CD4-positive, alpha-beta T cell treated with Interleukin-12 subunit alpha and Interleukin-12 subunit beta, for 1 hour (primary cell): ENCODE measurements around the gene ZNF205.

Experiments
- DNase-seq: peaks from one replicate; pipeline ENCODE4 v3.0.0-alpha.2; 2020

Gene ZNF205

GRCh38 chr16:3106205-3106928, 6.0 kb upstream of the ZNF205 start:
- DNase-seq = peak; percentile 92

GRCh38 chr16:3112881-3113574, 642 bp downstream of the ZNF205 start:
- no peak for DNase-seq

- no peak for DNase-seq
These were observed 1.5 kb downstream of the ZNF205 start for GRCh38 chr16:3113765-3114479.

- DNase-seq = no peak
These were observed 2.6 kb downstream of the ZNF205 start for GRCh38 chr16:3115003-3115402.

- no peak for DNase-seq
These were observed 3.2 kb downstream of the ZNF205 start for GRCh38 chr16:3115561-3115960.

GRCh38 chr16:3118204-3118790, 5.9 kb downstream of the ZNF205 start:
- DNase-seq = no peak

- DNase-seq = no peak
These were observed 6.5 kb downstream of the ZNF205 start for GRCh38 chr16:3118846-3119245.

GRCh38 chr16:3119286-3119685, 6.9 kb downstream of the ZNF205 start:
- DNase-seq = no peak

- no peak for DNase-seq
These were observed 7.5 kb downstream of the ZNF205 start for GRCh38 chr16:3119701-3120408.

- no peak for DNase-seq
These were observed 8.0 kb downstream of the ZNF205 start for GRCh38 chr16:3120435-3120834.

- no peak for DNase-seq
These were observed 9.6 kb downstream of the ZNF205 start for GRCh38 chr16:3121851-3122467.

- no peak for DNase-seq
These were observed 10.7 kb downstream of the ZNF205 start for GRCh38 chr16:3122926-3123570.

GRCh38 chr16:3123986-3124886, 11.8 kb downstream of the ZNF205 start:
- DNase-seq = peak; percentile 96

- no peak for DNase-seq
These were observed 15.4 kb downstream of the ZNF205 start for GRCh38 chr16:3127745-3128144.

- peak; percentile 91 for DNase-seq
These were observed 17.0 kb downstream of the ZNF205 start for GRCh38 chr16:3129137-3130131.

GRCh38 chr16:3131755-3132377, 19.5 kb downstream of the ZNF205 start:
- DNase-seq = peak; percentile 41

GRCh38 chr16:3133844-3134243, 21.5 kb downstream of the ZNF205 start:
- no peak for DNase-seq

- peak; percentile 97 for DNase-seq
These were observed 22.1 kb downstream of the ZNF205 start, which contains the start of gene ZNF213 for GRCh38 chr16:3134338-3135125. Gene ZNF213 (plus strand): TSS chr16:3135029. CDS start chr16:3137281, 2,252 bp downstream.
